ENCODE data around the gene VTI1A. TPM values are rescaled to one million over a fixed set of nuclear protein-coding genes. Genes with fewer than 3 reads are reported as not detected.
"Not testable (repeated sequence)": the region's sequence is repeated elsewhere in the genome, so short reads cannot be mapped to it uniquely, and the experiment has no call there.

VTI1A gene
- 19.6 TPM for polyA plus RNA-seq (2013, experiment 1 of 2; ENCODE audit: insufficient read length)
- 23.1 TPM for polyA plus RNA-seq (2013, experiment 2 of 2; ENCODE audit: insufficient read length)

GRCh38 chr10:112446855-112447619, at the start of gene VTI1A, which contains the start of gene ZDHHC6:
Gene VTI1A (plus strand): TSS chr10:112447215. CDS start chr10:112447374, 159 bp downstream.
Gene ZDHHC6 (minus strand): TSS chr10:112446914. CDS start chr10:112445436, 1,478 bp downstream.
- peak; percentile 86 for DNase-seq

DNA sequence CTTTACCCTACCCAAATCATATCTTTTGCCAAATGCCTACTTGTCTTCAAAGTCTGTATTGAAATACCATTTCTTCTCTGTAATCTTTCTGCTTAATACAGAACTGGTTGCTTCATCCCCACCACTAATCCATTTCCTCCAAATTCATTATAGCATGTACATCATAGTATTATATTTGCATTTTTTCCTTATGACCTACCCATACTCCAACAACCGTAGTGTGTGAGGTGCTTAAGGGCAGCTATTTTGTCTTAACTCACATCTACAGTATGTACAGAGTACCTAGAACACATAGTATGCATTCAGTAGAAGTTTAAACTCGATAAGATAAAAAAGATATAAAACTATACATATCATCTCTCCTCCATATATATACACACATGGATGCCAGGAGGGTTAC, 49.4 kb upstream of the VTI1A start:
- DNase-seq, result no peak

DNA sequence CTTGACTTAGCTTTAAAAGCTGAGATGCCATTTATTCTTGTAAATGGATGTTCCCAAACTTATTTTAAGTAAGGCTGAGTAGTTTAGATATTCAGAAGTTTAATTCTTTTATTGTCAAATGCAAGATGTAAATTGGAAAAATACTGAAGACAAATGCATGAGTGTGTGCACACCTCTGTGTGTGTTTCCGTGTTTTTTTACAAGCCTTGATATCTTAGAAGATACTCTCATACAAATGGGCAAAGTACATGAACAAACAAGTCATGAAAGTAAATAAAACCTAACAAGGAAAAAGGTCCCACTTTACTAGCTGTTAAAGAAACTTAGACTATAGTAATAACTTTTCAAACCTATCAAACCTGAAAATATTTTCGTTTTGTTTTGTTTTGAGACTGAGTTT, 44.1 kb upstream of the VTI1A start:
- DNase-seq, result no peak

GRCh38 chr10:112404617-112405016, 42.4 kb upstream of the VTI1A start:
- DNase-seq, result no peak

- not testable (repeated sequence) for DNase-seq
Measured at GRCh38 chr10:112406806-112407205, 40.2 kb upstream of the VTI1A start.

- DNase-seq, result no peak
Measured at GRCh38 chr10:112407696-112408095, 39.3 kb upstream of the VTI1A start.

- DNase-seq, result no peak
Measured at GRCh38 chr10:112409299-112409698, 37.7 kb upstream of the VTI1A start.

GRCh38 chr10:112409755-112410154, 37.3 kb upstream of the VTI1A start:
- no peak for DNase-seq

DNA sequence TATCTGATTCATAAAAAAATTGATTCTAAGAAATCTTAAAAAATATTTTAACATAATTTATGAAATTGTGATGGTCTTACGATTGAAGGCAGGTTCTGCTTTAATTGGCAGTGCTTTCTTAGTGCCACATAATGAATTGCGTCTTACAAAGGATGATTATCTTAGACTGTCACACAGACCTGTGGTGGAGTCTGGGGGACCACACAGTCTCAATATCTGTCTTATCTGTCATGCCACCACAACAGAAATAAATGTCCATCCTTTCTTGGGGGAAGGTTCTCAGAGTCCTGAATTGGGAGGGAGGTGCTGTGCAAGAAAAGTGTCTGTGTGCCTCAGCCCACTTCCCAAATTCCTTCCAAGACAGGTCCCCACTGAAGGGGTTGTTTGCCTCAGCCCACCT, 34.3 kb upstream of the VTI1A start:
- DNase-seq, result no peak

GRCh38 chr10:112421731-112422130, 25.3 kb upstream of the VTI1A start:
- DNase-seq, result no peak

DNA sequence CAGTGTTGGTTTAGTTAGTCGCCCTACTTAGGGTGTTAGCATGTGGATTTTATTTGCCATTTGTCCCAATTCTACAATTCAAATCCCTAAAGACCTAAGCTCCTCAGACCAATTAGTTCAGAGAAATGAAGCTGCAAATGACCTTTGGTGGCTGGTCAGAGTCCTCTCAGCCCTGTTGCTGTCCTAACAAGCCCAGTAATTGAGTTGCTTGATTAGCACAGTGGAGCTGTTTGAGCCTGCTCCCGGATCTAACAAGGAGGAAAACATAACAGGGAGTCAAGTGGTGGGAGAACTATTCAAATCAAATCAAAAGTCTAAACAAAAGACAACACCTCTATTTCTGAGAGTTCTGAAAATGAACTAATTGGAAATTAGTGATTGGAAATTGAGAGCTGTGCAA, 22.4 kb upstream of the VTI1A start:
- DNase-seq, result no peak

- no peak for DNase-seq
Measured at GRCh38 chr10:112426111-112426510, 20.9 kb upstream of the VTI1A start.

GRCh38 chr10:112429147-112429546, 17.9 kb upstream of the VTI1A start:
- DNase-seq, result no peak

DNA sequence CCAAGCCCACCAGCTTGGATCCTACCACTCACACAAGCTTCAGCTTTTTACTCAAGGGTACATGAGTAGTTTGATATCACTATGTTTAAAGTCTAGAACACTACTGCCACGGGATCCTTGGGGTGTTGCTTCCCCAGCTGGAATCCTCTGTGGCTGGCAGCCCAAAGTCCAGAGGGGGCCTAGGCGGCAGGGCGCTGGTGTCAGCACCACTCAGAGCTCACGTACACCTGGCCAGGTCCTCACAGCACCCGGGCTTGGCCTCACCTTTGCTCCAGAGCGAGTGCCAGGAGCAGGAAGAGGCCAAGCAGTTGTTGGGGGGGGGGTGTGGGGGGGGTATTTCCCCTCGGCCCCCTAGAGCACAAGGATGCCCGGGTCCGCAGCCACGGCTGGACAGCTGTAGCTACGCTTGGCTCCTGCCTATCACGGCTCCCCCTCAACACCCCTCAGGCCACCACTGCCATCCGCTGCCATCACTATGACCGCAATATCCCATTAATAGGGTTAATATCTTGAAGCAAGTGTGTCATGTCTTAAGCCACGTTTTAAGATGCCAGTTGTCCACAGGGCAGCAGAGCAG, 17.3 kb upstream of the VTI1A start:
- DNase-seq, result no peak

- no peak for DNase-seq
Measured at GRCh38 chr10:112433136-112433535, 13.9 kb upstream of the VTI1A start.

GRCh38 chr10:112434988-112435619, 11.9 kb upstream of the VTI1A start:
- DNase-seq, result peak; percentile 29

- no peak for DNase-seq
Measured at GRCh38 chr10:112438356-112438755, 8.7 kb upstream of the VTI1A start.

GRCh38 chr10:112441520-112441919, 5.5 kb upstream of the VTI1A start:
- no peak for DNase-seq

GRCh38 chr10:112442063-112442462, 5.0 kb upstream of the VTI1A start:
- DNase-seq, result no peak

DNA sequence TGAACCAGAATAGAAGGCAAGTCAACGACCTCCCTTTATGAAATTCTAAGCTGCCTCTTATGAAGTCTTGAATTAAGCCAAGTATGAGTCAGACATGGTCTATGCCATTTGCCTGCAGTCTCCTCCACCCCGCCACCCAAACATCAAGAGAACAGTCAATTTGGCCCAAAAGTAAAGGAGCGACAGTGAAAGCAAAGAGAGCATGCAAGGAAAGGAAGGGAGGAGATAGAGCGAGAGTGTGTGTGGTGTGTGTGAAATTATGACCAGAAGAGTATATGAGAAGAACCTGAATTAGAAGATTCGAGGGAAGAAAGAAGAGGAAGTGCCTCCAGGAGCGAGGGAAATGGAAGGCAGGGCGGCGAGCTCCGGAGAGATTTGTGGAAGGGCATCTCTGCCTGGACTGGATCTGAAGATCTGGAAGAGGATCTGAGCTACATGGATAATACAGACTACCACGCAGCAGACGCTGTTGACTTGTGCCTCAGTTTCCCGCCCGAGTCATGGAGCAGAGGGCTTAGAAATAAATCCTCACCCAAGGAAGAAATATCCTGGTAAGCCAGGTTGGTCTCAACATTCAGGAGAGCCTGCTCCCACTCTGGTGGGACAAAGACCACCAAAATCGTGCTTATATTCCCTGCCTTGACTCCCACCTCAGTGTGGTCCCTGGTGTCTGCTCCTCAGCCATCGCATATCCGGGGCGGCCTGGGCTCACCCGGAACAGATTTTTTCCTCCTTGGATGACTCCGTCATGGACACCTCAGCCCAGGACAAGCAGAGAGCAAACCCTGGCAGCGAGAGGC, 760 bp upstream of the VTI1A start:
- DNase-seq, result no peak

DNA sequence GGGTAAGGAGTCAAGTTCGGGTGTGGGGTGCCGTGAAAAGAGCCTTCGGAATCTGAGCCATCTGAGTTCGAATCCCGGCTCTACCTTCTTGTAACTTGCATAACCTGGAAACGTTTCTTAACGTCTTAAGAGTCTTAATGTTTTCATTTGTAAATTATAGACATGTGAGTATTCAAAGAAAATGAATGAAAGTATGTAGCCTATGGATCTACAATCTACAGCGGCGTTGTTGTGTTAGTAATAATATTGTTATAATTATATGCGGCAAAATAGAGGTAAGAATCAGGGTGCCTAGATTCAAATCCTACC, 559 bp downstream of the VTI1A start:
- DNase-seq, result no peak

- DNase-seq, result no peak
Measured at GRCh38 chr10:112448888-112449287, 1.9 kb downstream of the VTI1A start.
